ENCODE results near the gene PLXNA2. TPM values are rescaled to one million over a fixed set of nuclear protein-coding genes. Genes with fewer than 3 reads are reported as not detected.

Gene PLXNA2
- total and polyA plus RNA-seq, 2 of the 8 experiments (the other 6 are each of a cell fraction or from before 2014, with no cell fraction given), result 0.33 to 1.5 TPM

DNA sequence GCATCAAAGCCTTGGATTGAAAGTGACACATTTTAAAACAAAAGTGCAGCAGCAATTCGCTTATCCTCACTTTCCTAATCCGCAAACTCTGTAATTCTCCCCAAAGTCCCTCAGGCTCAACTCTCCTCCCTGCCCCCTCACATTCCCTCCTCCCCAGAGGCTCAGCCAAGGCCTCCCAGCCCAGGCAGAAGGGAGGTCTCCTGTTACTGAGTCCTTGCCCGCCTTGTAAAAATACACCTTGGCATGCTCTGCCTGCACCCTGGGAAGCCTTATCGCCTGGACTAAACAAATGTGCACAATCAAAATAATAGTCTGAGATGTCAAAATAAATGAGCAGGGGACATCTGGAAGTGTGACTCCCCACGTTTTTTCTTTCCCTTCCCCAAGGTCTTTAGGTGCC is 109.7 kb downstream of the PLXNA2 start:
- Histone ChIP-seq H3K14ac (ENCODE audit: insufficient read length) (no peak overlapping the region), H2BK5ac (ENCODE audit: low read depth, low read length) (no peak overlapping the region), H3K4me2 (ENCODE audit: insufficient read depth in 1 of 2, low read depth in 2 of 2, low read length in 2 of 2) (no peak overlapping the region; a peak in 1 of 4 replicates), H3K27me3 (replicated peaks in 1 of 4; ENCODE audit: control insufficient read depth in 3 of 4, extremely low read depth in 1 of 4, insufficient read depth in 3 of 4, low read length in 3 of 4) (peaks cover 0 to 10% (median 4%) of the 10 kb centered on the region in 4 experiments; a peak in 2 of 7 replicates), H4K5ac (ENCODE audit: insufficient read length, low read depth, low read length) (no peak overlapping the region), H3K4me1 (replicated peaks in 1 of 4; ENCODE audit: control insufficient read depth in 3 of 4, insufficient read depth in 4 of 4, low read length in 3 of 4) (peaks cover 7 to 16% (median 10%) of the 10 kb centered on the region in 4 experiments), H2AFZ (ENCODE audit: low read length) (no peak overlapping the region), H3K9ac (replicated peaks in 1 of 4; ENCODE audit: extremely low read depth in 1 of 4, low read depth in 3 of 4, low read length in 3 of 4) (no peak overlapping the region), H4K8ac (ENCODE audit: extremely low read depth, insufficient read depth, low read length) (no peak overlapping the region), H2BK20ac (ENCODE audit: low read length) (no peak overlapping the region), H3K18ac (ENCODE audit: extremely low read depth, low read length) (no peak overlapping the region), H4K20me1 (replicated peaks in 1 of 2; ENCODE audit: control insufficient read depth in 1 of 2, insufficient read depth in 2 of 2, low read length in 2 of 2) (no peaks in the 10 kb centered on the region), H3K9me3 (ENCODE audit: insufficient read depth in 2 of 2, low read depth in 1 of 2, low read length in 1 of 2) (no peaks in the 10 kb centered on the region), H3K27ac (ENCODE audit: low read depth, low read length) (no peak overlapping the region), H2BK12ac (ENCODE audit: low read depth, low read length) (no peak overlapping the region), H4K91ac (replicated peaks; ENCODE audit: insufficient read length, low read length) (no peak overlapping the region), H3K79me1 (ENCODE audit: low read depth, low read length) (no peaks in the 10 kb centered on the region), H2BK15ac (ENCODE audit: low read length) (no peak overlapping the region), H3K36me3 (ENCODE audit: control insufficient read depth in 2 of 4, insufficient read depth in 4 of 4, low read length in 3 of 4) (no peaks in the 10 kb centered on the region), H3K56ac (replicated peaks; ENCODE audit: insufficient read length, low read depth, low read length) (no peak overlapping the region), H2BK120ac (replicated peaks; ENCODE audit: low read depth, low read length) (no peak overlapping the region), H3K4me3 (ENCODE audit: extremely low read depth in 1 of 4, insufficient read depth in 2 of 4, low read depth in 3 of 4, low read length in 4 of 4) (no peak overlapping the region), H2AK5ac (ENCODE audit: low read depth, low read length) (no peak overlapping the region), H3K79me2 (ENCODE audit: control insufficient read depth in 1 of 2, insufficient read depth in 2 of 2, low read length in 2 of 2) (no peaks in the 10 kb centered on the region), H3K23me2 (ENCODE audit: low read depth, low read length) (no peaks in the 10 kb centered on the region), H3K23ac (ENCODE audit: insufficient read length) (no peak overlapping the region), H3K4ac (replicated peaks; ENCODE audit: insufficient read length, low read depth, low read length) (no peak overlapping the region)
- DNase-seq (ENCODE audit: low read depth in 1 of 2, low spot score in 2 of 2) (no peak), FAIRE-seq (no peak)
- WGBS, 2 experiments (ENCODE audit: extremely low coverage in 1 of 2, insufficient coverage in 1 of 2, insufficient read length in 1 of 2, insufficient replicate concordance in 2 of 2, low coverage in 1 of 2, low lambda C conversion rate in 2 of 2, missing lambda C conversion rate in 1 of 2), result 64% methylated on average over 5 of the region's 5 CpGs; no CpG with 5 or more reads in 1 of the 2 experiments
- ChIA-PET CTCF (ENCODE audit: partially characterized antibody) (interaction anchor here (1.2 to 2.7 kb wide), 6 partner anchors 17 to 111 kb away, joined by 3 to 11 read pairs (median 6); partner anchors contain the start of gene PLXNA2), POLR2A (ENCODE audit: partially characterized antibody) (interaction anchor here (0.9 kb wide), 1 partner anchor 13 kb away, joined by 4 read pairs; no protein-coding TSS in a partner anchor)
- TF ChIP-seq SUZ12 (IDR thresholded peaks at IDR 0.05; ENCODE audit: low read length), result no peak
- no peak for TF ChIP-seq PHF8 (conservative IDR thresholded peaks at IDR 0.05; ENCODE audit: low read depth, low read length)
- no peak for TF ChIP-seq YY1 (IDR thresholded peaks at IDR 0.05; ENCODE audit: low read depth, low read length)
- TF ChIP-seq JUN (IDR thresholded peaks at IDR 0.05; ENCODE audit: low read depth, low read length), result no peak
- TF ChIP-seq BCL11A (IDR thresholded peaks at IDR 0.05; ENCODE audit: low read depth in 2 of 2, low read length in 2 of 2), result no peak
- TF ChIP-seq HDAC6 (IDR thresholded peaks at IDR 0.05; ENCODE audit: low read depth, low read length), result no peak
- TF ChIP-seq, protein P1, sequence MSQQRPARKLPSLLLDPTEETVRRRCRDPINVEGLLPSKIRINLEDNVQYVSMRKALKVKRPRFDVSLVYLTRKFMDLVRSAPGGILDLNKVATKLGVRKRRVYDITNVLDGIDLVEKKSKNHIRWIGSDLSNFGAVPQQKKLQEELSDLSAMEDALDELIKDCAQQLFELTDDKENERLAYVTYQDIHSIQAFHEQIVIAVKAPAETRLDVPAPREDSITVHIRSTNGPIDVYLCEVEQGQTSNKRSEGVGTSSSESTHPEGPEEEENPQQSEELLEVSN (IDR thresholded peaks at IDR 0.05), result no peak
